Activated effector memory CD4-positive, alpha-beta T cell treated with anti-CD3 and anti-CD28 coated beads, Interleukin-2, amount 50 U/mL, for 16 hours (primary cell): Measurements from ENCODE around the gene E2F8.

Experiments
- DNase-seq: peaks from one replicate; pipeline ENCODE4 v3.0.0-alpha.2; 2020

The E2F8 gene

DNA sequence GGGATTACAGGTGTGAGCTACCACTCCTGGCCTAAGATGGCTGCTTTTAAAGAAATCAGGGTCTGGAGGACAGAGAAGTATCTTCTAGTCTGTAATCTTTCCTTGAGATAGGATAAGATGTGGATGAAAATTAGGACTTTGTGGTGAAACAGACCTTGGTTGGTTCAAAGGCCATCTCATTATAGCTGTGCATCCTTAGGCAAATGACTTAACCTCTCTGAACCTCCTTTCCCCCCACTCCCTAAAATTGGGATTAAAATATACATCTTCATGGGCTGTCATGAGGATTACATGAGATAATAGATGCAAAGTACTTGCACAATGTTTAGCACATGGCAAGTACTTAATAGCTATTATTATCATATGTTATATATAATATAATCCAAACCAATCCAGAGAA, 10.8 kb upstream of the E2F8 start:
- no peak for DNase-seq

DNA sequence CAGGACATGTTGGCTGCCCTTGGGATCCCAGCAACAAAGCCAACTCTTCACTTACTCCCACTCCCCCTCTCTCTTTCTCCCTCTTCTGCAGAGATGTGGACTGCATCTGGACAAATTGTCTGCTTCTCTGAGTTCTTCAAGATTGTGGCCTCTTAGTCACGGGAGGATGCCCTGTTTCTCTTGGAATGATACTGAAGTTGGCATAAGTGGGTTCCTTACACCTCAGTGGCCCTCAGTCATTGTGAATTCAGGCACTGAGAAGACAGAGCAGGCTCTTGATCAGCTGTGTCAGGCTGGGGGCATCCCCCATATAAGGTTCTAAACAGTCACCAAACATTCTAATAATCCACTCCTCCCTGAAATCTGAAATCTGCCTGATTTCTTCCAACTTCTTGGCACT, 6.1 kb upstream of the E2F8 start:
- no peak for DNase-seq

DNA sequence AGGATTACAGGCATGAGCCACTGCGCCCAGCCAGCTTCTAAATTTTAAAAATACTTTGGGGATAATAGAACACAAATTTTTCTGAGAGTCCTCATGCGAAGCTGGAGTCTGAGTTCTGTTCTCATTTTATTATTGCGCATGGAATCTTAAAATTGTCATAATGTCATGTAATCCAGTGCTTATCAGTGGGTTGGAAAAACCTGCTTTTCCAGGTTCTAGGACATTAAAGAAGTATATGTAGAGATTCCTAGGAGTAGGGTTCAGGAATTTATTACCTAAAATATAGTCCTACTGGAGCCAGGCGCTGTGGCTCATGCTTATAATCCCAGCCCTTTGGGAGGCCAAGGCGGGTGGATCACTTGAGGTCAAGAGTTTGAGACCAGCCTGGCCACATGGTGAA, 4.6 kb upstream of the E2F8 start:
- DNase-seq: no peak

DNA sequence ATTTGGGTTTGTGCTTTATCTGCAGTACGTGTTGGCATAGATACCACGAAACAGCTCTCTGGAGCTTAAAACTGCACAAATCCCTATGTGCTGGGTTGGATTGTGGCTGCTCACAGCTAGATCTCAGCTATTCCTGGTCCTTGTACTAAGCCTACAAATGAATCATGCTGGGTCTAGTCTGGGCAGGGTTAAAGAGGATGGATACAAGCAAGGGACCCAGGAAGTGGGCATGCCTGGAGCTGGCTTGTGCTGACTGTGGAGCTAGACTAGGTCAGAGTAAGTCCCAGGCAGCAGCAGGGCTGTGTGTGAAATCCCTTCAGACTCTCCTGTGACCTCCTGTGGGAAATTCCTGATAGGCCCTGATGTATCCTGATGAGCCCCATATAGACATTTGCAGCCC, 3.9 kb upstream of the E2F8 start:
- no peak for DNase-seq

DNA sequence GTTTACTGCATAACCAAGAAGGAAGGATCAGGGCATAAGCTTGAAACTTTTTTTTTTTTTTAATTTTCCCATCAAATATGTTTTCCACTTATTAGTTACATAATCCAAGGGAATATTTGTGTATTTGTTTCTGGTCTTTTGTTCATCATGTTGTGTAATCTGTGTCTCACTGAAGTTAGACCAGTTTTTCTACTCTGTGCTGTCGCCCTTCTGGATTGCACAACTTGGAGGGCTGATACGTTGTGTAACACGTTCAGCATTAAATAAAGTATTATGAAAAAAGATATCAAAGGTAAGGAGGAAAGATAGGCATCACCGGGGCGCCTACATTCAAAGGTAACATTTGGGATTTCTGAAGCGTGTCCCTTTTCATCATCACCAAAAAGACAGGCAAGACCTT, 3.3 kb upstream of the E2F8 start:
- no peak for DNase-seq

DNA sequence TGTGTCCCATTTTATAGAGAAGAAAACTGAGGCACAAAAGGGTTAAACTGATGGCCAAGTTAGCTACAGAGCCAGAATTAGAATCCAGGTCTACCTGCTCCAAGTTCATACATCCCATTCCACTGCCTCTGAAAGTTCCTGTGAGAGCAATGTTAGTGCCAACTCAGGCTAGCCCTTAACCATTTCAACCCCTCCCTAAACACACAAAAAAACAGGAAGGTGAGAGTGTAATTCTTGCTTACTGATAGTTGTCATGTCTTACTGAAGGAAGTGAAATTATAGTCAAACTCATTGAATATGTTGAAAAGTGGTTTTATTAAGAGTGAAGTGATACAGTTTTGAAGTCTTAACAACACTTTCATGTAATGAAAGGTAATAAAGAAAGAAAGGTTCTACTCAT, 2.9 kb upstream of the E2F8 start:
- no peak for DNase-seq

GRCh38 chr11:19243143-19243542, 2.4 kb upstream of the E2F8 start:
- DNase-seq: no peak

DNA sequence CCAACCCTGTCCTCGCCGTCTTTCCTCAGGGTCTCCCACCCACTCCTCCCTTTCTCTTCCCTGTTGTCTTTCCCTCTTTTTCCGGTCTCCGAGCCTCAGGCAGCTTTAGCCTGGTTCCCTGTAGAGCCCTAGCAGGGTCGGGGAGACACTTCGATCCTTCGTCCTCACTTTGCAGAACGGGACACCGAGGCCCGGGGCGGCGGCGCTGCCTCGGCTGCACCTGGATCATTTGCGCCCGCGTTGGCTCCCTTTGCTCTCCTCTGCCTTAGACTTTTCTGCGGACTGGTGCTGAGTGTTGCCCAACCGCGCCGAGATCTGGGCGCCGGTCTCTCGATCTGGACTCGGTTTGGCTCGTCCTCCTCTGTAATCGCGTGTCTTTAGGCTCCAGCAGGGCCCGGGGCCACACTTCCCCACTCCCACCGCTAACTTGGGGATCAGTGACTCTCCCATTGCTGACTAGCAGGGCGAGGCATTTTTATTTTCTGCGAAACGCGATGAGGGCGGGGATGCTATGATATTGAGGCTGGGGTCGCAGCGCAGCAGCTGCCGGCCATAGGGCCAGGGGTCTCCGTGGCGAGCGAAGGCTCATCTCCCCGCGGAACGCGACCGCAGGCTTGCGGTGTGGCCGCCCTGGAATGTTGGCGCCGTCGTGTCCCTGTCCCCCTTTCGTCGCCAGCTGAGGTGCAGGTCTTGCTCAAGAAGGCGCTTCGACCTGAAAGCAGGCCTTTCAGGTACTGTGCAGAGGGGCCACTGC, 1.6 kb upstream of the E2F8 start:
- DNase-seq: no peak

DNA sequence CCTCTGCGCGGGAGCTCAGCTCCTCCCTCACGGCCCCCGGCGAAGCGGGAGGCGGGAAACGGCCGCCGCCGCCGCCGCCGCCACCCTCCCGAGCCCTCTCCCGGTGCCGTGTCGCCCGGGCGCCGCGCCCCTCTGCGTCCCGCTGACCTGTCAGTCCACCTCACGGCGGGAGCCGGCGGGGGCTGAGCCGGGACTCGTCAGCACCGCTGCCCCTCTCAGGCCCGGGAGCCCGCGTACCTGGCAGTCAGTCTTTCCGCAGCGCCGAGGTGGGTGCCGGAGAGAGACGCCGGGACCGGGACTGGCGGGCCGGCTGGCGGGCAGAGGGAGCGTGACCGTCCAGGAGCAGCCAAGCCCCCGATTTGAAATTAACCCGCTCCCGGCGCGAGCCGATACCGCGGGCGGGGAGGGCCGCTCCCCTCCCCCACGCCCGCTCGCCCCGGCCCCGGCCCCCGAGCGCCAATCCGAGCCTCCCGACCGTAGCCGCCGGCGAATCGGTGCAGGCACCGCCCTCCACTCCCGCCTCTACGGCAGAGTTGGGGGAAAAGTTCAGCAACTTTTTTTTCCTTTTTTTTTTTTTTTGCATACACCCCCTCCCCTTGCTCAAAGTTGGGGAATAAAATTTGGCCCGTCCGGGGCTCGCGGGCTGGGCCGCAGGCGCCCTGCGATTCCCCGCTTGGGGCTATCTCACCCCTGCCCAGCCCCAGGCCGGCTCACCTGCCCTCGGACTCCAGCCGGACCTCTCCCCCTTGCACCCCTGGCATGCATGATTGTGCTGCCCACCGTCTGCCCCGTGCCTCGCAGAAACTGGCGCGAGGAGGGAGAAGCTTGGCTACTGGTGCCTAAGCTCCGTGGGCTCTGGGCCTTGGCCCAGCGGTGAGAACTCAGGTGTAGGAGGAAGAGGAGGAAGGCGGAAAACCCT, 774 bp upstream of the E2F8 start:
- DNase-seq: peak; percentile 72

- DNase-seq: no peak
Measured at GRCh38 chr11:19239039-19239438, 1.7 kb downstream of the E2F8 start.

DNA sequence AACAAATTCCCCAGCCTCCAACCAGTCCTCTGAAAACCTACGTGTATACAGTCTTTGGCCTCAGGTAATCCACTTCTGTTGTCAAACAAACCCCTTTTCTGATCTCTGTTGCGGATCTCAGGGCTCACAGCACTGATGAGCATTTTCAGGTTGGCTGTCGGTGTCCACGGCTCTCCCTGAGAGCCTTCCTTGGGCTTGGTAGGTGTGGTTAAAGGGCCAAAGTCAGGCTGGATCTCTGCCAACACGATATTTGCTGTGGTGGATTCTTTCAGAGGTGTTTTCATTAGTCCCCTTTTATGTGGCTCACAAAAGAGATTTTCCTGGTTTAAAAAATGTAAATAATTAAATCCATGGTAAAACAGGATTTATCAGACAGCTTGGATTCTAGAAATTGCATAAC, 2.9 kb downstream of the E2F8 start:
- DNase-seq: no peak

- DNase-seq: no peak
Measured at GRCh38 chr11:19237381-19237780, 3.4 kb downstream of the E2F8 start.

GRCh38 chr11:19234231-19234817, 6.4 kb downstream of the E2F8 start:
- DNase-seq: no peak

GRCh38 chr11:19232910-19233503, 7.7 kb downstream of the E2F8 start:
- no peak for DNase-seq

DNA sequence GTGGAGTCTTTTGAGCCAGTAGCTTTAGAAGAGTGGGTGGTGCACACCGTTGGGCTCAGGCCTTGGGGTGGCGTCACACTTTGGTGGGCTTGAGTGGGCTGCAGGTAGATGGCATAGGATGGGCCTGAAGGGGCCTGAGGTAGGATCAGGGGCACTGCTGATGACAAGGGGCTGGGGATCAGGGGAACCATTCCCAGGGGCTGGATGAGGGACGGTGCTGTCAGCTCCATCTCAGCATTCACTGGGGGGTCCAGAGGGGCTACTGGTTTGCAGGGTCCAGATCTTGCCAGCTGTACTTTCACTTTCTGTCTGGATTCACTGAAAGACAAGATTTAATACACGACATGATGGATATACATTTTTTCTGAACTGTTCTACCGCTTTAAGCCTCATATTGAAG, 11.1 kb downstream of the E2F8 start:
- DNase-seq: no peak

GRCh38 chr11:19228968-19229367, 11.8 kb downstream of the E2F8 start:
- no peak for DNase-seq

DNA sequence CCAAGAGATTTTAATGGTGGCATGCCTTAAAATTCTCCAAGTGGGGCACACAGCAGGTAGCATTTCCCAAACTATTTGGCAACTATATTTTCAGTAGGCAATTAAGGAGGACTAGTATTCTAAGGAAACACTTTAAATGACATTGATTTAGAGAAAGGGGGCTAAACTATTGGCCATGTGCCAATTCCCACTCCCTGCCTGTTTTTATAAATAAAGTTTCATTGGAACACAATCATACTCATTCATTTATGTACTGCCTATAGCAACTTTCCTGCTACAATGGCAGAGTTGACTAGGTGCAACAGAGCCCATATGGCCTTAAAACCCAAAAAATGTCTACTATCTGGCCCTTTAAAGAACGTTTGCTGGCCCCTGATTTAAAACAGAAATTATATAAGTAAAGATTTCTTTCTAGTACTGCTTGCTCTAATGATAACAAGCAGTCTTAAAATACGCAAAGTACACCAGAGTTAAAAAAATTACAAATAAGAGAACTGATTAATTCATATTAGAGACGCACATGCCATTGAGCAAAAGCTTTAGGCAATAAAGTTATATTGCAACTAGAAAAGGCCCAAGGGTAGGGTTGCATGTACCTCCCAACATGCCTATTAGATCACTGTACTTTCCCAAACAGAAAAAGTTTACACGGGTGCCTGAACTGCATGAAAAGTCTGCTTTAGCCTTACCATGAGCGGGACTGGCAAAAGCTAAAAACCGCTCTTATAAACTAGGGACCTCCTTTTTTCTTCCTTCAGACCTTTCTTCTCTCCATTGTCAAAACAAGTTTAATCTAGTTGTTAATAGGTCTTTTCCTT, 14.2 kb downstream of the E2F8 start:
- DNase-seq: no peak

- no peak for DNase-seq
Measured at GRCh38 chr11:19225581-19225980, 15.2 kb downstream of the E2F8 start.

GRCh38 chr11:19225123-19225522, 15.6 kb downstream of the E2F8 start:
- DNase-seq: no peak

DNA sequence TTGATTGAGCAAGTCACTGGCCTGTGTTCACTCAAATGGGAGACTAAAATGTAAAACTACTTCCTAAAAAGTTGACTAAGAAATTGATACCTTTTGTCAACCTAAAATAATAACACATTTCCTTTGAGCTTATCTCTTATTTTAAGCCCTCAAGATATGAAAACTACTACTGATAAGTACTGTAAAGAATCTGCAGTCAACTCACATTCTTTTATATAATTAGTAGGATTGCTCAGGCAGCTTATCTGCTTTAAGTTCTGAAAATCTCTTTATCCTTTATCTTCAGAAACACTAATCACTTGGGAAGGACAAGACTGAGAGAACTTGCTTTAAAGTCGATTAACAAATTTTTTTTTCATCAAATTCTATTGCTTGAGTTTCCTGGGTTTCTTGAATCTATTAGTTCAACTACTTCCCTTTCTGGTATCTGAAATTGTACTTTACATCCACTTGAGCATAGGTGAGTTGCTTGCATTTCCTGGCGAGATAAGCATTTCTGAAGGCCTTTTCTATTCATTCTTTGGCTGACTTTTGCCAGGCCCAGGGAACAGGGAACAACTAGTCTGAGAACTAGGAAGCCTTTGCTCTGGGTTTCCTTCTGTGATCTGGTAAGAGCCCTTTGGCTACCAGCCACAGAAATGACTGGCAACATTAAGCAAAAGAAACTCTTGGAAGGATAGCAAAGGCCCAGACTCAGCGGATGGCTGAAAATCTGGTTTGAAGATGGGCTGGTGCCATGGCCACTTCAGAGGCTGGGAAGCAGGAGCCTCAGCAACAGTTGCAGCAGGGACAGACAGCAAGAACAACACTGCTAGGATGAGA, 19.6 kb downstream of the E2F8 start:
- no peak for DNase-seq

GRCh38 chr11:19218786-19219460, 21.8 kb downstream of the E2F8 start:
- no peak for DNase-seq
